Tibial artery (tissue), 4 donors: ENCODE data around the gene TGDS.

ENCODE experiments used
- DNase-seq, 2 donors: peaks; one replicate each; pipeline ENCODE4 v3.0.0-alpha.2; 2019
- H3K27ac ChIP-seq, 2 donors: fragments of 200-600 bp; sonication (generic) in 1 of 2; 1 replicate in 1 of 2; 2 replicates in 1 of 2; pipeline ENCODE4 v1.5.1; 2018 to 2019; ENCODE audit warnings: mild to moderate bottlenecking in 1 of 2
- H3K27me3 ChIP-seq, 2 donors: fragments of 200-600 bp; sonication (generic) in 1 of 2; one replicate each; pipeline versions ENCODE4 v1.5.1 to v1.6.0; 2016 to 2019
- H3K36me3 ChIP-seq, 3 donors: fragments of 200-600 bp; sonication (generic) in 2 of 3; one replicate each; pipeline ENCODE4 v1.5.1; 2016 to 2019; ENCODE audit warnings: mild to moderate bottlenecking in 2 of 3
- H3K4me1 ChIP-seq, 4 donors: fragments of 200-600 bp; sonication (generic) in 2 of 4; 1 replicate in 3 of 4; 2 replicates in 1 of 4; pipeline ENCODE4 v1.5.1; 2016 to 2019
- H3K4me3 ChIP-seq, 2 donors: fragments of 200-600 bp; sonication (generic) in 1 of 2; 1 replicate in 1 of 2; 2 replicates in 1 of 2; pipeline ENCODE4 v1.5.1; 2018 to 2019; ENCODE audit warnings: mild to moderate bottlenecking in 2 of 2
- H3K9me3 ChIP-seq, 3 donors: fragments of 200-600 bp; sonication (generic) in 1 of 3; one replicate each; pipeline ENCODE4 v1.5.1; 2016 to 2019
- intact Hi-C: fragments of 100-400 bp; cut with DNase I; formaldehyde crosslinking; loops from one replicate; pipeline ENCODE4 v1.15.0; 2023; ENCODE audit warnings: low total_unique reads
- TF ChIP-seq, protein P1 (sequence below), 2 experiments: fragments of 200-600 bp in 1 of 2; fragments of 450-650 bp in 1 of 2; IDR thresholded peaks; one replicate each; pipeline ENCODE4 v1.5.1; 2017 to 2019; ENCODE audit warnings: antibody characterized with exemption in 2 of 2, mild to moderate bottlenecking in 1 of 2, moderate library complexity in 1 of 2

The TGDS gene

DNA sequence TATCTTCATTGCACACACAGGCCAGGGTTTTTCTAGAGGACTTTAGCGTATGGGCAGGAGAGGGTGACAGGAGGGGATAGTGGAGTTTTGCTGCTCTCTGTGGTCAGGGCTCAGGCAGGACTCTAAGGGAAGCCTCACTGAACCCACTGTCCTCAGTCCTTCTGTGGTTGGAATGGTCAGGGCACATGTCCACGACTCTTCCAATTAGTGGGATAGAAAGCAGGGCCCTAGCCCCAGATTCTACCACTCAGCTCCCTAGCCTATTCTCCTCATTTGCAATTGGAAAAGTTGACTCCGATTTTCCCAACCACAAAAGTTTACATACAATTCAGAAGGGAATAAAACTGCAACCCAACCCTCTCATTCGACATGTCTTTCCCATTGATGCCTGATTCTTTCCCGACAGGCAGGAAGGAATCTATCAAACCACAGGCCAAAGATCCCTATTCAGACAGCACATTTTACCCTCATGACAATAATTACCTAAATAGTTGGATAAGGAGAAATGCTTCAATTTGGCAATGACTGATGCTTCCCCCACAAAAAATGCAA, 38.2 kb downstream of the TGDS start:
- intact Hi-C loops, result no loop called here
- Histone ChIP-seq H3K27ac (no peak overlapping the region), H3K4me1 (no peaks in the 10 kb centered on the region), H3K9me3 (no peaks in the 10 kb centered on the region), H3K36me3 (peaks cover 0 to under 1% (median 0%) of the 10 kb centered on the region in 3 donors), H3K4me3 (no peak overlapping the region), H3K27me3 (no peaks in the 10 kb centered on the region)
- no peak for DNase-seq
- TF ChIP-seq, protein P1, sequence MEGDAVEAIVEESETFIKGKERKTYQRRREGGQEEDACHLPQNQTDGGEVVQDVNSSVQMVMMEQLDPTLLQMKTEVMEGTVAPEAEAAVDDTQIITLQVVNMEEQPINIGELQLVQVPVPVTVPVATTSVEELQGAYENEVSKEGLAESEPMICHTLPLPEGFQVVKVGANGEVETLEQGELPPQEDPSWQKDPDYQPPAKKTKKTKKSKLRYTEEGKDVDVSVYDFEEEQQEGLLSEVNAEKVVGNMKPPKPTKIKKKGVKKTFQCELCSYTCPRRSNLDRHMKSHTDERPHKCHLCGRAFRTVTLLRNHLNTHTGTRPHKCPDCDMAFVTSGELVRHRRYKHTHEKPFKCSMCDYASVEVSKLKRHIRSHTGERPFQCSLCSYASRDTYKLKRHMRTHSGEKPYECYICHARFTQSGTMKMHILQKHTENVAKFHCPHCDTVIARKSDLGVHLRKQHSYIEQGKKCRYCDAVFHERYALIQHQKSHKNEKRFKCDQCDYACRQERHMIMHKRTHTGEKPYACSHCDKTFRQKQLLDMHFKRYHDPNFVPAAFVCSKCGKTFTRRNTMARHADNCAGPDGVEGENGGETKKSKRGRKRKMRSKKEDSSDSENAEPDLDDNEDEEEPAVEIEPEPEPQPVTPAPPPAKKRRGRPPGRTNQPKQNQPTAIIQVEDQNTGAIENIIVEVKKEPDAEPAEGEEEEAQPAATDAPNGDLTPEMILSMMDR (IDR thresholded peaks at IDR 0.05), result no peak

DNA sequence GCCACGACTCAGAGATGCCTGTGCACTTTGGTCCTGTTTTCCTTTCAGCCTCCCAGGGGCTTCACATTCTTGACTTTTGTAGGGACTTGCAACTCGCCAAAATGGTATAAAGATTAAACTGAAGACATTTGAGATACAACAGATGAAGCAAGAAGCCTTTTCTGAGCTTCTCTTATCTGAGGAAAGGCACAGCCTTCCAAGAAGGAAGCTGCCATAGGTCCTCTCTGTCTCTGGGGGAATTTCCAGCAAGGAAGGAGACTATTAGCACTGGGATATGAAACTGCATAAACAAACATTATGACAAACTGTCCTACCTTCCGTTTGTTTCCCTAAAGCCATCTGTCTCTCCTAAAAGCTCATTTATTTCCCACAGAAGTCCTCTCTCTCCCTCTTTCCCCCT, 39.3 kb downstream of the TGDS start:
- no peaks in the 10 kb centered on the region for H3K36me3 ChIP-seq
- TF ChIP-seq, protein P1 (IDR thresholded peaks at IDR 0.05), result no peak
- intact Hi-C loops, result no loop called here
- no peak for DNase-seq
- H3K4me3 ChIP-seq, result no peak overlapping the region
- H3K27me3 ChIP-seq, result no peaks in the 10 kb centered on the region
- no peaks in the 10 kb centered on the region for H3K4me1 ChIP-seq
- no peaks in the 10 kb centered on the region for H3K9me3 ChIP-seq
- no peak overlapping the region for H3K27ac ChIP-seq

DNA sequence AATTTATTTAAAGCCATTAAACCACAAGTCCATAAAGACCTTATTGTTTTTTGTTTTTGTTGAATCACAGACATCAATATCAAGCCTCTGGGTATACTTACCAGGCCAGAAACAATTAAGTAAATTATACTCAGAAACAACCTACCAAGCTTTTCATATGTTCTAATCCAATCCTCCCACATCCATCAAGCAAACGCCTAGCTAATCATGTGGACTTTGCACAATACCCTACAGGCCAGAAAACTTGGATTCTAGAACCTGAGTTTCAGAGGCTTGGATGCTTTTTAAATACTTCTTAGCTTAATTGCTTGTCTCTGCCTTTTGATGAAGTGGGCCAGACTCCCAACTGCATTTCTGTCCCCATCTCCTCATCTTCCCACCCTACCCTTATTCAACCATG, 39.9 kb downstream of the TGDS start:
- Histone ChIP-seq H3K9me3 (no peaks in the 10 kb centered on the region), H3K27ac (no peak overlapping the region), H3K36me3 (no peaks in the 10 kb centered on the region), H3K4me3 (no peak overlapping the region), H3K27me3 (no peaks in the 10 kb centered on the region), H3K4me1 (no peaks in the 10 kb centered on the region)
- intact Hi-C loops, result no loop called here
- DNase-seq, result no peak
- TF ChIP-seq, protein P1 (IDR thresholded peaks at IDR 0.05), result no peak

DNA sequence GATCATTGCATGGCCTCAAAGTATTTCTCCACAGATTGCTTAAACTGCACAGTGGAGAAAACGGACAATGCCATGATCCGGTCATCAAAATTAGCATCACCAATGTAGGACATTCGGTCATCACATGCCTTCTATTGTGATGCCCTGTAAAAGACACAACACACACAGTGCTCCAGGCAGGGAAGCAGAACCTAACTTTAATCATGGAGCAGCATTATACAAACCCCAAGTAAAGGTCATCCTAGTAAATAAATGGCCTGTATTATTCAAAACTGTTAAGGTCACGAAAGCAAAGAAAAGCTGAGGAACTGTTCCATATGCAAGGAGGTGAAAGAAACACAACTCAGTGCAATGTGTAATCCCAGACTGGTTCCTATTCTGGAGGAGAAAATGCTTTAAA, 42.2 kb downstream of the TGDS start:
- intact Hi-C loops, result no loop called here

DNA sequence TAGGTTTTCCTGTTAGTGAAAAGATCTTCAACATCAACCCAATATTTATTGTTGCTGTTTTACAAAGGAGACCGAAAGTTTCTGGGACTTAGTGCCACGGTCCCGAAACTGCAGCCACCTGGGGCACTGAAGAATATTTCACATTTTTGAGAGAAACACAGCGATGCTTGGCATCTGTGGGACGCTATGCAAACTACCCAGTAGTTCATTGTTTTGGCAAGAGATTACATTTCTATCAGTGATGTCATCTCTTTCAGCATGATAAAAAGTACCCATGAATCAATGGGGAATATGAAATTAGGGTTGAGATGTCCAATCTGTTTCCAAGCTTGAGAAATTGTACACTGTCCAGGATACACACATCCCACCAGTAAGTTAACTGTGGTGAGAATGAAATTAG, 43.9 kb downstream of the TGDS start:
- intact Hi-C loops, result no loop called here
- no peak overlapping the region for H3K4me3 ChIP-seq
- peaks cover 0 to 14% (median 6%) of the 10 kb centered on the region in 4 donors for H3K4me1 ChIP-seq
- H3K27me3 ChIP-seq, result no peaks in the 10 kb centered on the region
- H3K27ac ChIP-seq, result no peak overlapping the region
- TF ChIP-seq, protein P1 (IDR thresholded peaks at IDR 0.05), result no peak
- no peaks in the 10 kb centered on the region for H3K9me3 ChIP-seq
- no peaks in the 10 kb centered on the region for H3K36me3 ChIP-seq
- no peak for DNase-seq

More for the DNA sequence above, 42.2 kb downstream of the TGDS start:
- no peak overlapping the region for H3K27ac ChIP-seq
- no peaks in the 10 kb centered on the region for H3K9me3 ChIP-seq
- no peaks in the 10 kb centered on the region for H3K36me3 ChIP-seq
- no peak overlapping the region for H3K4me3 ChIP-seq
- TF ChIP-seq, protein P1 (IDR thresholded peaks at IDR 0.05), result no peak
- peaks cover 0 to 6% (median 2%) of the 10 kb centered on the region in 4 donors for H3K4me1 ChIP-seq
- H3K27me3 ChIP-seq, result no peaks in the 10 kb centered on the region
- DNase-seq, result no peak
